GM15510 (cell line): ENCODE data around the gene RPTN.

Experiments used
- POLR2A ChIP-seq: IDR thresholded peaks from 3 replicates; pipeline ENCODE4 v1.6.1; 2011; ENCODE audit warnings: borderline replicate concordance; ENCODE audit not compliant: insufficient read length; ENCODE audit errors: extremely low read depth

The RPTN gene, protein sequence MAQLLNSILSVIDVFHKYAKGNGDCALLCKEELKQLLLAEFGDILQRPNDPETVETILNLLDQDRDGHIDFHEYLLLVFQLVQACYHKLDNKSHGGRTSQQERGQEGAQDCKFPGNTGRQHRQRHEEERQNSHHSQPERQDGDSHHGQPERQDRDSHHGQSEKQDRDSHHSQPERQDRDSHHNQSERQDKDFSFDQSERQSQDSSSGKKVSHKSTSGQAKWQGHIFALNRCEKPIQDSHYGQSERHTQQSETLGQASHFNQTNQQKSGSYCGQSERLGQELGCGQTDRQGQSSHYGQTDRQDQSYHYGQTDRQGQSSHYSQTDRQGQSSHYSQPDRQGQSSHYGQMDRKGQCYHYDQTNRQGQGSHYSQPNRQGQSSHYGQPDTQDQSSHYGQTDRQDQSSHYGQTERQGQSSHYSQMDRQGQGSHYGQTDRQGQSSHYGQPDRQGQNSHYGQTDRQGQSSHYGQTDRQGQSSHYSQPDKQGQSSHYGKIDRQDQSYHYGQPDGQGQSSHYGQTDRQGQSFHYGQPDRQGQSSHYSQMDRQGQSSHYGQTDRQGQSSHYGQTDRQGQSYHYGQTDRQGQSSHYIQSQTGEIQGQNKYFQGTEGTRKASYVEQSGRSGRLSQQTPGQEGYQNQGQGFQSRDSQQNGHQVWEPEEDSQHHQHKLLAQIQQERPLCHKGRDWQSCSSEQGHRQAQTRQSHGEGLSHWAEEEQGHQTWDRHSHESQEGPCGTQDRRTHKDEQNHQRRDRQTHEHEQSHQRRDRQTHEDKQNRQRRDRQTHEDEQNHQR

GRCh38 chr1:152159144-152159543 lies at the start of gene RPTN:
Gene RPTN, minus strand, starts transcription at chr1:152159228. Its CDS starts 1,339 bp downstream, at chr1:152157889.
- no peak for TF ChIP-seq POLR2A

DNA sequence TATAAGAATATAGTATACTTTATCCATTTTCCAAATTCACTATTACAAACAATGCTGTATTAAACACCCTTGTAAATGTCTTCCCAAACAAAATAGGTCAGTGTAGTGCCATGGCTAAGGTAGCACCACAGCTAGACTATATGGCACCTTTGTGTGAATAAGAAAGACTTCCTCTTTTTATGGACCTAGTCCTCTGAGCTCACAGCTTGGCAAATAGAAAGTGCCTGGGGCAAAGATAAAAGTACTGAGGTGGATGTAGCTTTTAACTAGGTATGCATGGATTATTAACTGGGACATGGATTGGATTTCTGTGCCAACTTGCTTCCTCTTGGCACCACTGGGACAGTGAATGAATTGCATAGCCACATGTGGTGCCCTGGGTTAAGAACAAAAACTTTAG lies 40.0 kb upstream of the RPTN start:
- TF ChIP-seq POLR2A: no peak

- TF ChIP-seq POLR2A: no peak
Measured at GRCh38 chr1:152197361-152197941, 38.4 kb upstream of the RPTN start.

GRCh38 chr1:152191711-152192110 lies 32.7 kb upstream of the RPTN start:
- TF ChIP-seq POLR2A: no peak

GRCh38 chr1:152191260-152191659 lies 32.2 kb upstream of the RPTN start:
- TF ChIP-seq POLR2A: no peak

- no peak for TF ChIP-seq POLR2A
Measured at GRCh38 chr1:152190589-152190988, 31.6 kb upstream of the RPTN start.

DNA sequence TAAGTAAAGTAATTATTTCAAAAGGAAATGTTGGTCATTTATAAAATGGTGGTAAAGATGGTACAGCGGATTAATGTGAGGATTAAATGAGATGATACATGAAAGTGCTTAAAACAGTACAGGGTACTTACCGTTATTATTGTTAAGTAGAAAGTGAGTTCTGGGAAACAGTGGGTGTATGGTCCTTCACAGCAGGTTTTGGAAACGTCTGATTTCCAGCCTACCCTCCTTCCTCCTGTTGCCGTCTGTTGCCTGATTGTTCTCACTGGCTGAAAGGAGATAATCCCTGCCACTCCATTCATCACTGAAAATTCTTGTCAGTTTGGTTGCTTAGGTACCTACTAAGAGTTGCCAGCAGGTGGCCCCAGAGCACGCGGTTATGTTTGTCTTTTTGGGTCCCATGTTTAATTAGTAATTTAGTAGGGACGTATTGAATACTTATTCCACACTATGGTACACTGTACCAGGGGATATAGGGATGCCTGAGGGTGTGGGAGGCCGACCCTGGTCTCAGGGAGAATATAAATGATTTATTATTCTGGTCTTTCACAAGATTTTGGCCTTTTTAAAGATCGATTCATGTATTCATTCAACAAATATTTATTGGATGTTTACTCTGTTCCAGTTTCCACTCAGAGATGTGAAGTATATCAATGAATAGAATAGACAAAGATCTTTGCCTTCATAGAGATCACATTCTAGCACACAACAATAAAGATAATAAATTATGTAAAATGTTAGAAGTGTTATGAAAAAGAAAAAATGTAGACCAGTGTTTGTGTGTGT lies 30.8 kb upstream of the RPTN start:
- no peak for TF ChIP-seq POLR2A

GRCh38 chr1:152188673-152189591 lies 29.9 kb upstream of the RPTN start:
- TF ChIP-seq POLR2A: no peak

GRCh38 chr1:152186556-152187285 lies 27.7 kb upstream of the RPTN start:
- TF ChIP-seq POLR2A: no peak

DNA sequence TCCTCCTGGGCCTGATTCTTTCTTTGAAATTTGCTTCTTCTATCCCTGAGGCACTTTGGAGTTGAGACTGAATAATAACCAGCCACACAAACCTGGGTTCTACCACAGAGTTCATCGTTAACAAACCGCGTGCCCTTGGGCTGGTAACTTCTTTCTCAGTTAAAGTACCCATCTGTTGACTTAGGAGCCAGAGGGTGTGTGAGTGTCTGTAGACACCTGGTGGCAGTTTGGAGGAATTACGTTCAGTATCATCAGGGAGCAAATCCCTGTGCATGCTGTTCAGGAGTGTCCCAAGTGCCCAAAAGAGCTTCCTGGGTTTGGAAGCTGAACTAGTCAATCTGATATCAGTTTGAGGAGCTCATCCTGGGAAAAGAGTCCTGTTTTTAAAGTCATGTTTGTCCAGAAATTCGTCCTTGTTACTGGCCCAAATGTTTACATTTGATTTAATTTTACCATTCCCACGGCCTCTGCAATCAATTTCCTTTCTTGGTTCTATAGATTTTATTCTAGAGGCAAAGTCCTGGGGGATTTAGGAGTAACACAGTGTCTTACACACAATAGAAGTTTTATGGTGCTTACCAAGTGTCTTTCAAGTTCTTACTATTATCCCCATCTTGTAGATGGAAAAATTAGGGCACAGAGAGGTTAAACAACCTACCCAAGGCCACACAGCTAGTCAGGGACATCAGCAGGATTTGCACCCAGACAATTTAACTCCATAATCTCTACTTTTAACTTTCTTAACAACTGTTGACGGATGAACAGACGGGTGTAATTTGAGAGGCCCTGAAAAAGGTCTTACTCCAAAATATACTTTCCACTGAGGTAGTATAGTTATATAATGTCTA lies 26.7 kb upstream of the RPTN start:
- no peak for TF ChIP-seq POLR2A

DNA sequence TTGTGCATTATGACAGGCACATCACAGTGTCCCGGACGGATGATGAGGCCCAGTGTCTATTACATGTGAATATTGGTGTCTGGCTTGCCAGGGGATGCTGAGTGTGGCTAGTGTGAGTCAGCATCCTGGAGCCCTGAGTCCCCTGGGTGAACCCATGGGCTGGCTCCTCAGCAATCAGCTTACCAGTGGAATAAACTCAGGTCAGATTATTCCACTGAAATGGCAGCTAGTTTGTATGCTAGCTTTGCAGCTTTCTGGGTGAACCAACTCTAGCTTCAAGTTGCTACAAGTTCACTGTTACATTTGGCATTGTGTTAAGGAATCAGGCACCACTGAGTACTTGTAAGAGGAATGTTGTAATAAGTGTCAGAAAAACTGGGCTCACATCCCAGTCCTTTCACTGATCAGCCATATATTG lies 23.9 kb upstream of the RPTN start:
- TF ChIP-seq POLR2A: no peak

DNA sequence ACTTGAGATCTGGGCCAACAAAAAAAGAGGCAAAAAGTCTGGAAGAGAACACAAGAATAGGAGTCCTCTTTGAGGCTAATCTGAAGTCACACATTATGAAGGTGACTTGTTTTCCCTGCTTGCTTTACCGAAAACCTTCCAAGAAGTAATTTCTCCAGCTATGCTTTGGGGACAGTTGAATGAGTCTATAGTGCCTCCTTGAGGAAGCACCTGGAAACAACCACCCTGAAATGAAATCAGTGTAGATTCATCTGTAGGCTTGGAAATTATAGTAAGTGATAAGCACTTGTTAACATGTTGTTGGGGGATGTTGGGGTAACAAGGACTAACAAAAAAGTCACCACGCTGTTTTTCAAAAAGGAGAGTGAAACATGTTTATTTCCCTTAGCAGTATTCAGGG lies 23.4 kb upstream of the RPTN start:
- no peak for TF ChIP-seq POLR2A

GRCh38 chr1:152179566-152179965 lies 20.5 kb upstream of the RPTN start:
- TF ChIP-seq POLR2A: no peak
